T-helper 1 cell treated with Interleukin-12 subunit alpha and Interleukin-12 subunit beta and Interleukin-4 antibody, amounts not matched to agents 30 ng/mL and 1 ng/mL, for 36 hours (primary cell): ENCODE measurements around the gene PDE11A. TPM values are rescaled to one million over a fixed set of nuclear protein-coding genes. Genes with fewer than 3 reads are reported as not detected.

Experiments
- intact Hi-C: fragments of 100-400 bp; cut with micrococcal nuclease; formaldehyde crosslinking; loops from one replicate; pipeline ENCODE4 v1.15.1; 2024
- total RNA-seq: library from RNA; stranded (reverse); gene quantifications from 2 replicates; pipeline ENCODE4 v1.2.3, GENCODE V29; 2022

The PDE11A gene
- total RNA-seq, 1 donor from 2014 or later = not detected

DNA sequence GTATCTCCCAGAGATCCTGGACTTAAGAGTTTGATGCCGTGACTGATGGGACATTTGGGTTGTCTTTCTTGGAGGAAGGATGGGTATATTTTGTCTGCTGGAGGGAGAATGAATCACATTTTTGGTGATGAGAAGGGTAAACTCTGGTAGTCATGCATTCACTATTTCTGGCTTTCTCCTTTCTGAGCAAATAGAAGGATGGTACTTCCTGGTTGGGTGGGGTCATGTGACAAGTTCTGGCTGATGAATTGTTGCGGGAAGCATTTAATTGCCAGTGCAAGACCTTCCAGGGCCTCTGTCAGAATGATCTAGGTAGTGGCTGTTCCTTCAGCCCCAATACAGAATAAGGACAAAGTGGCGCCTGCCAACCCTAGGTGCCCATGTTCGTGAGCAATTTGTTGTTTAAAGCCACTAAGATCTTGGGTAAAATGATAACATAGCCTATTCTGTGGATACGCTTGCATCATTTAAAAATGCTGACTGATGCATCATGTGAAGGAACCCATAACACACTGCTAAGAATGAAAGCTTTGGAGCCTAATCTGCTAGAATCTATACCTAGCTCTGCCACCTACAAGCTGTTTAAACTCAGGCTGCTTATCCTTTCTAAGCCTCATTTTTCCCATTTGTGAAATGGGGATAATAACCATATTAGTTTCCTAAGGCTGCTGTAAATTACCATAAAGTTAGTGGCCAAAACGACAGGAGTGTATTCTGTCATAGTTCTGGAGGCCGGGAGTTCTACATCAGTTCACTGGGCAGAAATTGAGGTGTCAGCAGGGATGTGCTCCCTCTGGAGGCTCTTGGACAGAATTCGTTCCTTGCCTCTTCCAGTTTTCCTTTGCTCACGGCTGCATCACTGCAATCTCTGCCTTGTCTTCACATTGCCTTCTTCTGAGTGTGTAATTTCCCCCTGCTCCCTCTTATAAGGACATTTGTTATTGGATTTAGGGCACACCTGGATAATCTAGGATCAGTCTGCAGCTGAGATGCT is 398.7 kb downstream of the PDE11A start:
- intact Hi-C loops = no loop called here

DNA sequence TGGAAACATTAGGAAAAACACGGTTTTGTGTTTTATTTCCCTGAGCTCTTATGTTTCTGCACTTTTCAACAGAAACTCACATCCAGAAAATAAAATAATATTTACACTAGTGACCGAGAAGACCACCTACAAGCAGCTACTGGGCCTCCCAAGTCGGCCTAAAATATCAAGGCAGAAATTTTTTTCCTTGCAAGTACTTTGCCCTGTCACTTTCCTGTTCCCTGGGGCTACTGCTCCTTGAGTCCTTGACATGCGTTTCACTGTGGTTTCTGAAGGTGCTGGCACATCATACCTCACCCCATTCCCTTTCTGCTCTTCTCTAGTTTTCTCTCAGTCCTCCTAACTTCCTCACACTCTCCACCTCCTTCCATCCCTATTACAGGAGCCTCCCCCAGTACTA is 400.9 kb downstream of the PDE11A start:
- intact Hi-C loops = no loop called here

DNA sequence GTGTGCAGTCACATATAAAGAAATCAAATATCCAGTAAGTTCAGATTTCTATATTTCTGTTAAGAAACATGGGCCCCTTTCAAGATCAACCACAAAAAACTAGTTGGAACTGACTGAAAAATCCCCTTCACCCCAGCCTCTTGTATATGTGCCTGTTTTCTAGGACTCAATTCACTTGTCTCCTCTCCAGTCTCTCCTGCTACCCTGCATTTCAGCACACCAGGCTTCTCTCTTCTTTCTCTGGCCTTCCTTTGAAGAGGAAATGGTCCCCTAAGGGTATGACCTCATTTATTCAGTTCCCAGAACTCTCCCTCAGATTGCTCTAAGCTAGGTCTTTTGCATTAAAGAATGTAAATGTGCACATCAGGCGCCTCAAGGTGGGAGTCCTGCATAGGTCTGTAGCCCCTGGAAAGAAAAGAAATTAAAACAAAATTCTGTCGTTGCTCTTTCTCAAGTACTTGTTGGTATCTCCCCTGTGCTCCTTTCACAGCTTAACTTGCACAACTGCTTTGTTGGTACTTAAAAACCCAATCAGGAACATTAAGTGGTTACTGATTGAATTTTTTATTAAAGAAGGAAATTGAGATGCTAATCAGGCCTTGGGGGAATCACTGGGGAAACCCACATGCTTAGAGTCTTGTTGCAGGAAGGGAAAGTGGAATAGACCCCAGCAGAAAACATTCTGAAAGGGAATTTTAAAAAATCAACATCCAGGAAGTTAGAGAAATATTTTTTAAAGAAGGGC is 401.6 kb downstream of the PDE11A start:
- intact Hi-C loops = no loop called here

DNA sequence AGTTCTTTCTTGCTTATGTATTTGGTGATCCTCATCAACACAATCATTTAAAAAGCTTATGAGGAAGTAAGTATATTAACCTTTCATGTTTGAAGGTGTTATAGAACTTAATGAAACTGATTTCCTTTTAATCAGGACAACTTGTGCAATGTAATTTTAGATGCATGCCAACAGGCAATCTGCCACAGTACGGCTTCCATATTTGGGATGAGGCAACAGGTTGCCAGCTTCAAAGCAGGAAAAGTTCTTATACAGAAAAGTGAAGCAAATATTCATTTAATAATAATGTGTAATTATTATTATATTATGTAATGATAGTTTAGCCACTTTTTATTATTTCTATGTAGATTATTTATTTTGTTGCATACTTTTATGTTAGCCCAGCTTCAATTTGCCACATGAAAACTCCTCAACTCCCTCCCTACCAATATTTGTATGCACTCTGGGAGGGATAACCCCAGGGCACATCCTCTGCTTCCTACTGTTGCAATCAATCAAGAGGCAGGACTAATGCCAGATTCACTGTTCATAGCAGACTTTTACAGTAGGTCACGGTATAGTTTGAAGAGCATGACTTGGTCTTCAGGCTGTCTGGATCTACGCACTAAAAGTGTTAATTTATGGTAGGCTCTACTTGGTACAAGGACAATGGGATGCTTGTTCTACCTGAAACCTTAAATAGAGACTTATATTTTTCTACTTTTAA is 402.8 kb downstream of the PDE11A start:
- intact Hi-C loops = no loop called here

DNA sequence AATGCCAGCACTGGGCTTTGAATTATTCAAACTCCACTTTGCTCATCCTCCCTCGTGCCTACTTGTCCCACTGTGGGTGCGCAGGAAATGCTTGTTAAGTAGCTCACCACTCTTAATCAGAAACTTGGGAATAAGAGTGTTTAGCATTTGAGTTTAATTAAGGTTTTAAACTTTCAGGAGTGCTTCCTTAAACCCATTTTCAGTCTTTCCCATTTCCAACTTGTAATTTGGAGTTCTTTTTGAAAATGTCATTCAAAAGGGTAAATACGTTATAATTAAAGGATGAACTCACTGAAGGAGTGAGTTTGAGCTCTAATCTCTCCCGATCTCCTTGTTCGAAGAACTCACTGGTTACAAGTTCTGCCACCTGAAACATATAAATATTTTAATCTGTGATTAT is 403.4 kb downstream of the PDE11A start:
- intact Hi-C loops = no loop called here

DNA sequence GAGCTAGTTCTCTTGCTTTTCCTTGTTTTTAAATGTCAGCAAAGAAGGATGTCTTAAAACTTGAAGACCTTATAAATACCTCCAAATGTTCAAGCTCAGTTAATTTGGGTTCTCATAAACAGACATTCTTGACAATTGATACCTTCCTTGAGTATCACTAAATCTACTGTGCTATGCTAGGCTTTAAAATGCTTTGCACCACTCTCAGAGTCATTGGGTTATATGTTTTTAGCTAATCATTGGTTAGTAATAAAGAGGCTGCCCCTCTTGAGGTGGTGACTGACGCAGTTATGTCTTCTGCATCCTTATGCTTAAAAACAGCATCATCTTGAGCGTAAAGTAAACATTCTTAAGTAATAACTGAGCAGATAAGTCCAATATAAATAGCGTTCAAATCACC is 404.0 kb downstream of the PDE11A start:
- intact Hi-C loops = no loop called here

- intact Hi-C loops = no loop called here
Observed at GRCh38 chr2:177667626-177668025, 405.0 kb downstream of the PDE11A start.

DNA sequence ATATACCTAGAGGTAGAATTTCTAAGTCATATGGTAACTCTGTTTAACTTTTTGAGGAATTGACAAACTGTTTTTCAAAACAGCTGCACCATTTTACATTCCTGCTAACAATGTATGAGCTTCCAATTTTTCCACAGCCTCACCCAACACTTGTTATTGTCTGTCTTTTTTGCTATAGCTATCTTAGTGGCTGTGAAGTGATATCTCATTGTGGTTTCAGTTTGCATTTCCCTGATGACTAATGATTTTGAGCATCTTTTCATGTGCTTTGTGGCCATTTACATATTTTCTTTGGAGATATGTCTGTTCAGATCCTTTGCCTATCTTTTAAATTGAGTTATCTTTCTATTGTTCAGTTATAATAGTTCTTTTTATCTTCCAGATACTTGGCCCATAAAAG is 406.2 kb downstream of the PDE11A start:
- intact Hi-C loops = no loop called here

DNA sequence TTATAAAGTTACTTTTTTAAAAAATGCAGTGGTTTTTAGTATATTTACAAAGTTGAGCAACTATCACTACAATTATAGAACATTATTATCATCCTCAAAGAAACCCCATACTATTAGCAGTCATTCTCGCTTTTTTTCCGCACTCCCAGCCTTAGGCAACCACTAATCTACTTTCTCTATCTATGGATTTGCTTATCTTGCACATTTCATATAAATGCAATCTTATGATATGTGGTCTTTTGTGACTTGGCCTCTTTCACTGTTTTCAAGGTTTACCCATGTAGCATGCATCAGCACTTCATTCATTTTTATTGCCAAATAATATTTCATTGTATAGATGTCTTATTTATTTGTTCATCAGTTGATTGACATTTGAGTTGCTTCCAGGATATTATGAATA is 406.6 kb downstream of the PDE11A start:
- intact Hi-C loops = no loop called here

GRCh38 chr2:177665328-177665727 is 407.2 kb downstream of the PDE11A start:
- intact Hi-C loops = no loop called here

DNA sequence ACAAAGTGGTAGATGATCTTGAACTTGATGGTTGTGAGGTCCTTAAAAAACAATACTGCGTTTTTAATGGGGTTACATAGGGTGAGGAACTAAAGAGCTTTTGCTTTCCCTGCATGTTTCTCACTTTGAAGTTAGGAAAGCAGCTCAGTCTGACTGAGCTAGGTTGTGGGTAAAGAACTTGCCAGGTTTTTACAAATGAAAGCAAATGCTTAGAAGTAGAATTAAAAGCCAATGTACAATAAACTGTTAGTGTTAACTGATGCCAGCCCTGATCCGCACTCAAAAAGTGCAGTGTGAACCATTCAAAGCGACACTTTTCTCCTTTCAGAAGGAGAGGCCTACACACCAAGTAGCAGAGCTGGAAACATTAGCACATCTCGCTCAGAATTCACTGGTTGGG is 409.7 kb downstream of the PDE11A start:
- intact Hi-C loops = no loop called here

DNA sequence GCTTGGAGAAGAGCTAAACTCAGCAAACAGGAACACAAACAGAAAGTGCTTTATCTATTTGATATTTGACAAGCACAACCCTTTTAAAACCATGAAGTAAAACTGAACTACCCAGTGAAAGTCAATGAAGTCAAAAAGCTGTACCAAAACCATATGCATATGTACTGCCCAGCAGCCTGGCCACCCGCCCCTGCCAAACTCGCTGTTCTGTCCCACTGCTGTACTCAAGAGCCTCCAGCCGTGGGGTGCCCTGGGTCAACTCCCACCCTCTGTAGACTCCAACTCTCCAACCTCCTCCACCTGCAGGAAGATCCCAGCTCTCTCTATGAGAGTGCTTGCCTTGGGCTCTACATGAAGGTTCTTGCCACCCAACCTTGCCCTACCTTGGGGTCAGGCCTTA is 411.8 kb downstream of the PDE11A start:
- intact Hi-C loops = no loop called here

DNA sequence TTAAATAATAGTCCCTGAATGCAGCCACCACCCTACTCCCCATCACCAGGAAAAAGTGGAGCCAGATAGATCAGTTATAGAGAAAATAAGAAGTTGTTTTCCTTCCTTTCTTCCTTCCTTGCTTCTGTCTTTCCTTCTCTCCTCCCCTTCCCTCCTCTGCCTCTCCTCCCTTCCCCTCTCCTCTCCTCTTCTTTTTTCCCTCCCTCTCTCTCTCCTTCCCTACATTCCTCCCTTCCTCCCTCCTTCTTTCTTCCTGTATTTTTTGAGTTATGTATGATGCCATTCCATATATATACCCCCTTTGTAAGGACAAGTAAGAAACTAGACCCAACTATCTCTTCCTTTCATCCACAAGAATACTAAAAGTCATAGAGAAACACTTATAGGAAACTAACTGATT is 414.3 kb downstream of the PDE11A start:
- intact Hi-C loops = no loop called here

DNA sequence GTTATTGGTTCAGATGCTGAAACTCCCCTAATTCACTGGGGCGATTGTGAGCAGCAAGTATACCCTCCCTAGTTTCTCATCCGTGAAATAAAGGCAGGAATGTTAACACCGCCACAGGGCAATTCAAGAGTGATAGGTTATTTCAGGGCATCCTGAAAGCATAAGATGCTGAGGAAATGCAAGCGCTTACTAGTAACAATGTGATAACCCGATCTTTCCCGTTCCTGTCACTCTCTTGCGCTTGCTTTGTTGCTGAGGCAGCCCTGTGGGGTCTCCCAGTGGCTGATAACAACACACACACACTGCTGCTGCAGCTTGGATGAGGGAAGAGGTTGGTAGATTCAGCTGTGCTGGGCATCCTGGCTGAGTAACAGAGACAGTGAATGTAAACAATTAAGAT is 420.7 kb downstream of the PDE11A start:
- intact Hi-C loops = no loop called here

DNA sequence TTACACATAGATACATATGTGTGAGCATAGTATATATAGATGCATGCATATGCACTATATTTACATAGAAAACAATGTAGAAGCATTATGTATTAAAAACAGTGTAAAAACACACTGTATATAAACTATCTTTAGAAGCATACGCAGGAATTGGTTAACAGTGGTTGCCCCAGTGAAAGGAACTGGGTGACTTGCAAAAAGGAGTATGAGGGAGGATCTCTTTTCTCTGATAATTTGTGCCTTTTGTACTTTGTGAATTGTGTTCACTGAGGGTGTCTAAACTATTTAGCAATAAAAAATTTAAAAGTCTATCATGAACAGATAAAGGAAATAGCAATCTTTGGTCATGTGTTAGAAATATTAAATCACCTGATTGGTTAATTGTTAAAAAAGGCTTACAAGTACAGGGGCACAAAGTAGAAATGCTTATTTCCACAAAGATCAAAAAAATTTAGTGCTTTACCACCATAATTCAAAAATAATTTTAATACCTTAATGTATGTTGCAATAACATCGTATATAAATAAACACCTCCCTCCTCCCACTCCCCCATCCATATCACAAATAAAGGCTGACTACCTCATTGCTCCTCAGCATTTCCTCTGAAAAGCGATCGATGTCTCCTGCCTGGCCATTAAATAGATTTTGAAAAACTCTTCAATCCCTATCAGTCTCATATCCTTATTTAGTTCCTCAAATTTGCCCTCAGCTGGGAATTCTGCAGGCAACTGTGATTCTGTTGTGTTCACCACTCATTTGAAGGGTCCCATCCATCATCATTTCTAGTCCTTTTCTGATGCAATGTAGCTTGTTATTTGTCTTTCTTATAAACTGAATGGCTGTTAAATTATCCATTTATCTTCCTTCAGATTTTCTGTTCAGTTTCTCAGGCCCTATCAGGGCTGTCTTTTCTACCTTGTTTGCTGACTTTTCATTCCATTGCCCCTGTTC is 422.7 kb downstream of the PDE11A start:
- intact Hi-C loops = no loop called here

GRCh38 chr2:177646791-177647190 is 425.8 kb downstream of the PDE11A start:
- intact Hi-C loops = no loop called here

DNA sequence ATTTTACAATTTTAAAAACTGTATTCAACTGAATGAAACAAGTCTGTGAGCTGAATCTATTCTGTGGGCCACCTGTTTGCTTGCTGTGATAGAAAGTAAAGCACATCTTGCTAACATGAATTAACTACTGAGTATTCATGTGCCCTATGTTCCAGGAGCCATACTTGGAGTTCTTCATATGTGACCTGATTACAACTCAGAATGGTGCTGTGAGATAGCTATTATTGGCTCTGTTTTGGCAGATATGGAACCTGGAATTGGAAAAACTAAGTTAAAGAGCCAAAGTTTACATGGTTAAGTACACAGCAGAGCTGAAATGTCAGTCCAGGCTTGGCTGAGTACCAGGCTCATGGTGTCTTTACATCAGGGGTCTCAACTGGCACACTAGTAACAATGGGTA is 426.3 kb downstream of the PDE11A start:
- intact Hi-C loops = no loop called here

DNA sequence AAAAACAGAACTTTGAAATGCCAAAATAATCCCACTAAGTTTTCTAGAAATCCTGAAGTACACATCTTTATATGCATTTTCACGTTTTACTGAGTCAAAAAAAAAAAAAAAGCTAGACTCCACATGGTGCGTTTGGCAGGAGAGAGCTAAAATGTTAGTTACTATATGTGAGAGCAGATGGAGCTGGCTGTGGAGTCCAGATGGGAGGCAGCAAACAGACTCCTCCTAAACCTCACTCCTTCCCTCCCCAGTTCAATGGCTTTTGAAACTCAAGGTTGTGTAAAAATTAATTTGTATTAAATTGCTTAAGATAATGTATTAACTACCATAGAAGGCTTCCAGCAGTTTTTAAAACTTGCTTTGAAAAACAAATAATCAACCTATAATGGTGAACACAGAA is 431.2 kb downstream of the PDE11A start:
- intact Hi-C loops = no loop called here

DNA sequence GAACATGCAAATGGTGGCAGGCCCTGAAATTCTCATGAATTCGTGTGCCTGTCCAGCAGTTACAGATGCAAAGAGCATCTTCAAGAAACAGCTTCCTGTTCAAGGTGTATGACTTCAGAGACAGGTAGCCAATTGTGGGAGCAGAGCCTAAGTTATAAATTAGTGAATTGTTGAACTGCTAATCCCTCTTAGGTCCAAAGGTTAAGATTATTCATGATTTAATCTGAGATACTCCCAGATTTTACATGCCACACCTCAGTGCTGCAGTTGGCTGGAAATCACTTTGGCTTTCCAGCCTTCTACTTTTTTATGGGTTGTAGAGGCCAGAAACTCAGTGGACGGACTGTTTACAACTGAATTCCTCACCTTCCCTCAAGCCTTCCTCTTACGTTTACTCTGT is 432.2 kb downstream of the PDE11A start:
- intact Hi-C loops = no loop called here

DNA sequence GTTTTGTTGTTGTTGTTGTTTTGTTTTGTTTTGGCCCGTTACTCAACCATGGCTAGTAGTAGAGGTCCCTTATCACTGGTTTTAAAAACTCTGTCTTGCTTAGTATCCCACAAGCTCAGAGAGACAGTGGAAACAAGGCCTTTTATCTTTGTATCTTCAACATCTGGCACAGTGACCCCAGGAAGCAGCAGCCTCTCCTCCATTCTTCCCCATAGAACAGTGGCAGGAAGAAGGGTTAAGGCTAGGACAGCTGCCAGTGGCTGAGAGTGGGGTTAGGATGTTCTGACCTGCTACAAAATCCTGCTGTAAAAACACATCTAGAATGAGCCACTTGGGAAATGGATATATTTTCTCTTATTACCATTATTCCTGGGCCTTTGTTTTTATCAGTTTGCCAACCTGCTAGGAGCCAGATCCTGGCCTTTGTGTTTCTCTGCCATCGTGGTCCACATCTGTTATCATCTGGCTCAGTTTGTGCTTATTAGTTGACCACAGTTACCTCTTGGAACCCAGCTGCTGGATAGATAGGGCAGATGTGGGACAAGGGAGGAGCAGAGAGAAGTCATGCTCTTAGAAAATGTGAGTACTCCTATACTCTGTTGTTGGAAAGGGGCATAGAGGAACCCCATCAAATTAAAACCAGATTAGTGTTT is 433.2 kb downstream of the PDE11A start:
- intact Hi-C loops = no loop called here
